ENCODE measurements around the gene NEURL1. TPM values are rescaled to one million over a fixed set of nuclear protein-coding genes. Genes with fewer than 3 reads are reported as not detected.

Gene NEURL1
- total and polyA plus RNA-seq, 9 donors = 12.0 to 30.3 (median 19.3) TPM

GRCh38 chr10:103492655-103493261, 747 bp upstream of the NEURL1 start:
- DNase-seq = peak; percentile 36
- Histone ChIP-seq H3K27ac (ENCODE audit: low read length) (peak overlapping the region; percentile 65), H3K4me3 (ENCODE audit: low read length) (no peak overlapping the region), H3K4me1 (ENCODE audit: control insufficient read depth, insufficient read depth, low read length) (peaks cover 38% of the 10 kb centered on the region), H3K36me3 (ENCODE audit: control insufficient read depth, insufficient read depth, low read length) (no peaks in the 10 kb centered on the region), H3K9me3 (replicated peaks; ENCODE audit: control insufficient read depth, low read depth, low read length) (no peaks in the 10 kb centered on the region), H3K27me3 (ENCODE audit: control insufficient read depth, insufficient read depth, low read length) (peaks cover 30% of the 10 kb centered on the region)
- 48% methylated on average over 4 of the region's 5 CpGs for WGBS (ENCODE audit: insufficient coverage)

- DNase-seq = peak; percentile 29
- no peaks in the 10 kb centered on the region for H3K36me3 ChIP-seq (ENCODE audit: control insufficient read depth, insufficient read depth, low read length)
- H3K27me3 ChIP-seq (ENCODE audit: control insufficient read depth, insufficient read depth, low read length) = peaks cover 31% of the 10 kb centered on the region
- peak overlapping the region; percentile 49 for H3K4me3 ChIP-seq (ENCODE audit: low read length)
- WGBS (ENCODE audit: insufficient coverage) = under 1% methylated on average over 86 of the region's 92 CpGs
- H3K27ac ChIP-seq (ENCODE audit: low read length) = no peak overlapping the region
- no peaks in the 10 kb centered on the region for H3K9me3 ChIP-seq (replicated peaks; ENCODE audit: control insufficient read depth, low read depth, low read length)
- H3K4me1 ChIP-seq (ENCODE audit: control insufficient read depth, insufficient read depth, low read length) = peaks cover 40% of the 10 kb centered on the region
Measured at GRCh38 chr10:103493916-103494877, 692 bp downstream of the NEURL1 start.

GRCh38 chr10:103495321-103495720, 1.8 kb downstream of the NEURL1 start:
- H3K27ac ChIP-seq (ENCODE audit: low read length) = no peak overlapping the region
- no CpG with 5 or more reads among the region's 3 CpGs for WGBS (ENCODE audit: insufficient coverage)
- no peak for DNase-seq
- H3K36me3 ChIP-seq (ENCODE audit: control insufficient read depth, insufficient read depth, low read length) = no peaks in the 10 kb centered on the region
- H3K4me1 ChIP-seq (ENCODE audit: control insufficient read depth, insufficient read depth, low read length) = peaks cover 39% of the 10 kb centered on the region
- H3K27me3 ChIP-seq (ENCODE audit: control insufficient read depth, insufficient read depth, low read length) = peaks cover 31% of the 10 kb centered on the region
- H3K9me3 ChIP-seq (replicated peaks; ENCODE audit: control insufficient read depth, low read depth, low read length) = no peaks in the 10 kb centered on the region
- no peak overlapping the region for H3K4me3 ChIP-seq (ENCODE audit: low read length)

GRCh38 chr10:103497161-103497915, 3.8 kb downstream of the NEURL1 start:
- no peak overlapping the region for H3K27ac ChIP-seq (ENCODE audit: low read length)
- WGBS (ENCODE audit: insufficient coverage) = 89% methylated on average over 5 of the region's 8 CpGs
- H3K9me3 ChIP-seq (replicated peaks; ENCODE audit: control insufficient read depth, low read depth, low read length) = no peaks in the 10 kb centered on the region
- H3K27me3 ChIP-seq (ENCODE audit: control insufficient read depth, insufficient read depth, low read length) = peaks cover 33% of the 10 kb centered on the region
- H3K36me3 ChIP-seq (ENCODE audit: control insufficient read depth, insufficient read depth, low read length) = no peaks in the 10 kb centered on the region
- DNase-seq = no peak
- peaks cover 20% of the 10 kb centered on the region for H3K4me1 ChIP-seq (ENCODE audit: control insufficient read depth, insufficient read depth, low read length)
- no peak overlapping the region for H3K4me3 ChIP-seq (ENCODE audit: low read length)

GRCh38 chr10:103498936-103499638, 5.6 kb downstream of the NEURL1 start:
- Histone ChIP-seq H3K27me3 (ENCODE audit: control insufficient read depth, insufficient read depth, low read length) (peaks cover 30% of the 10 kb centered on the region), H3K27ac (ENCODE audit: low read length) (no peak overlapping the region), H3K4me3 (ENCODE audit: low read length) (no peak overlapping the region), H3K4me1 (ENCODE audit: control insufficient read depth, insufficient read depth, low read length) (peaks cover 9% of the 10 kb centered on the region), H3K9me3 (replicated peaks; ENCODE audit: control insufficient read depth, low read depth, low read length) (no peaks in the 10 kb centered on the region), H3K36me3 (ENCODE audit: control insufficient read depth, insufficient read depth, low read length) (no peaks in the 10 kb centered on the region)
- DNase-seq = peak; percentile 37
- 89% methylated on average over 3 of the region's 5 CpGs for WGBS (ENCODE audit: insufficient coverage)

- Histone ChIP-seq H3K36me3 (ENCODE audit: control insufficient read depth, insufficient read depth, low read length) (no peaks in the 10 kb centered on the region), H3K9me3 (replicated peaks; ENCODE audit: control insufficient read depth, low read depth, low read length) (no peaks in the 10 kb centered on the region), H3K4me3 (ENCODE audit: low read length) (no peak overlapping the region), H3K27me3 (ENCODE audit: control insufficient read depth, insufficient read depth, low read length) (peaks cover 22% of the 10 kb centered on the region), H3K4me1 (ENCODE audit: control insufficient read depth, insufficient read depth, low read length) (peaks cover 2% of the 10 kb centered on the region), H3K27ac (ENCODE audit: low read length) (no peak overlapping the region)
- no peak for DNase-seq
- WGBS (ENCODE audit: insufficient coverage) = 31% methylated on average over 4 of the region's 7 CpGs
Measured at GRCh38 chr10:103499881-103500280, 6.4 kb downstream of the NEURL1 start.

GRCh38 chr10:103500481-103500880, 7.0 kb downstream of the NEURL1 start:
- Histone ChIP-seq H3K4me1 (ENCODE audit: control insufficient read depth, insufficient read depth, low read length) (peaks cover 2% of the 10 kb centered on the region), H3K9me3 (replicated peaks; ENCODE audit: control insufficient read depth, low read depth, low read length) (no peaks in the 10 kb centered on the region), H3K27me3 (ENCODE audit: control insufficient read depth, insufficient read depth, low read length) (peaks cover 16% of the 10 kb centered on the region), H3K36me3 (ENCODE audit: control insufficient read depth, insufficient read depth, low read length) (no peaks in the 10 kb centered on the region), H3K4me3 (ENCODE audit: low read length) (no peak overlapping the region), H3K27ac (ENCODE audit: low read length) (no peak overlapping the region)
- DNase-seq = no peak
- 73% methylated on average over 2 of the region's 6 CpGs for WGBS (ENCODE audit: insufficient coverage)

GRCh38 chr10:103501186-103501585, 7.7 kb downstream of the NEURL1 start:
- H3K36me3 ChIP-seq (ENCODE audit: control insufficient read depth, insufficient read depth, low read length) = no peaks in the 10 kb centered on the region
- DNase-seq = no peak
- no peaks in the 10 kb centered on the region for H3K9me3 ChIP-seq (replicated peaks; ENCODE audit: control insufficient read depth, low read depth, low read length)
- no peak overlapping the region for H3K27ac ChIP-seq (ENCODE audit: low read length)
- peaks cover 2% of the 10 kb centered on the region for H3K4me1 ChIP-seq (ENCODE audit: control insufficient read depth, insufficient read depth, low read length)
- no peak overlapping the region for H3K4me3 ChIP-seq (ENCODE audit: low read length)
- H3K27me3 ChIP-seq (ENCODE audit: control insufficient read depth, insufficient read depth, low read length) = peaks cover 12% of the 10 kb centered on the region
- 100% methylated on average over 2 of the region's 3 CpGs for WGBS (ENCODE audit: insufficient coverage)

GRCh38 chr10:103502849-103503660, 9.6 kb downstream of the NEURL1 start:
- no peak for DNase-seq
- Histone ChIP-seq H3K27ac (ENCODE audit: low read length) (no peak overlapping the region), H3K36me3 (ENCODE audit: control insufficient read depth, insufficient read depth, low read length) (no peaks in the 10 kb centered on the region), H3K4me3 (ENCODE audit: low read length) (no peak overlapping the region), H3K27me3 (ENCODE audit: control insufficient read depth, insufficient read depth, low read length) (peaks cover 2% of the 10 kb centered on the region), H3K4me1 (ENCODE audit: control insufficient read depth, insufficient read depth, low read length) (peaks cover 9% of the 10 kb centered on the region), H3K9me3 (replicated peaks; ENCODE audit: control insufficient read depth, low read depth, low read length) (no peaks in the 10 kb centered on the region)
- WGBS (ENCODE audit: insufficient coverage) = 50% methylated on average over 12 of the region's 13 CpGs
